Hepatocyte (in vitro differentiated cells): ENCODE results near the gene RABGAP1L. TPM values are rescaled to one million over a fixed set of nuclear protein-coding genes. Genes with fewer than 3 reads are reported as not detected.

Experiments used
- DNase-seq: peaks from one replicate; pipeline ENCODE4 v3.0.0-alpha.2; 2016; ENCODE audit warnings: low spot score
- H2AFZ ChIP-seq: fragments of 200-600 bp; sonication (generic); 2 replicates; pipeline ENCODE4 v1.6.0; 2016; ENCODE audit warnings: antibody characterized with exemption, mild to moderate bottlenecking
- H3K27ac ChIP-seq: fragments of 200-600 bp; sonication (generic); 2 replicates; pipeline ENCODE4 v1.5.1; 2016; ENCODE audit warnings: mild to moderate bottlenecking
- H3K27me3 ChIP-seq: fragments of 200-600 bp; sonication (generic); 2 replicates; pipeline ENCODE4 v1.6.1; 2016
- H3K36me3 ChIP-seq: fragments of 200-600 bp; sonication (generic); replicated peaks from 2 replicates; pipeline ENCODE4 v1.5.1; 2016; ENCODE audit warnings: low read depth; ENCODE audit not compliant: insufficient read depth
- H3K4me1 ChIP-seq: fragments of 200-600 bp; sonication (generic); 2 replicates; pipeline ENCODE4 v1.5.1; 2016; ENCODE audit warnings: mild to moderate bottlenecking, moderate library complexity; ENCODE audit not compliant: insufficient read depth
- H3K4me2 ChIP-seq: fragments of 200-600 bp; sonication (generic); 2 replicates; pipeline ENCODE4 v1.6.0; 2016
- H3K4me3 ChIP-seq: fragments of 200-600 bp; sonication (generic); 2 replicates; pipeline ENCODE4 v1.5.1; 2016; ENCODE audit warnings: mild to moderate bottlenecking
- H3K79me2 ChIP-seq: fragments of 200-600 bp; sonication (generic); 2 replicates; pipeline ENCODE4 v1.6.0; 2017; ENCODE audit warnings: mild to moderate bottlenecking
- H3K9me2 ChIP-seq: fragments of 200-600 bp; sonication (generic); replicated peaks from 2 replicates; pipeline ENCODE4 v1.6.0; 2017; ENCODE audit warnings: mild to moderate bottlenecking; ENCODE audit not compliant: insufficient read depth
- H3K9me3 ChIP-seq: fragments of 200-600 bp; sonication (generic); 2 replicates; pipeline ENCODE4 v1.5.1; 2016; ENCODE audit warnings: low read depth, mild to moderate bottlenecking
- H4K20me1 ChIP-seq: fragments of 200-600 bp; sonication (generic); 2 replicates; pipeline ENCODE4 v1.6.0; 2016; ENCODE audit warnings: mild to moderate bottlenecking; ENCODE audit not compliant: insufficient read depth, poor library complexity, severe bottlenecking
- CTCF ChIP-seq: fragments of 200-600 bp; sonication (generic); IDR thresholded peaks from 2 replicates; pipeline ENCODE4 v1.5.1; 2016; ENCODE audit warnings: antibody characterized with exemption, mild to moderate bottlenecking; ENCODE audit not compliant: poor library complexity
- EZH2 ChIP-seq: fragments of 200-600 bp; sonication (generic); IDR thresholded peaks from 2 replicates; pipeline ENCODE4 v1.6.1; 2016; ENCODE audit warnings: antibody characterized with exemption, mild to moderate bottlenecking, borderline replicate concordance
- EZH2phosphoT487 ChIP-seq: fragments of 200-600 bp; sonication (generic); IDR thresholded peaks from one replicate; pipeline ENCODE4 v1.6.1; 2018; ENCODE audit warnings: antibody characterized with exemption, mild to moderate bottlenecking, low read depth, moderate library complexity; ENCODE audit not compliant: unreplicated experiment, severe bottlenecking
- WGBS: methylation state at CpG from one replicate; pipeline ENCODE4 v1.1.6; 2016; ENCODE audit warnings: low lambda C conversion rate; ENCODE audit errors: missing lambda C conversion rate; 5-methylcytosine and 5-hydroxymethylcytosine counted together
- polyA plus RNA-seq: library from polyadenylated mRNA; unstranded; fragments of >200 nt; fragmentation: Nextera tagmentation; extraction: Ambion mirVana; gene quantifications from 2 replicates; pipeline ENCODE4 v1.2.1, GENCODE V29; 2016
- total RNA-seq: library from RNA; depleted of rRNA; stranded (reverse); fragments of >200 nt; gene quantifications from 2 replicates; pipeline ENCODE4 v1.2.3, GENCODE V29; 2014

The RABGAP1L gene
- total and polyA plus RNA-seq, 2 experiments from 2014 or later: 15.0 to 41.8 TPM

GRCh38 chr1:174217787-174218574 lies 58.7 kb downstream of the RABGAP1L start:
- no peaks in the 10 kb centered on the region for H3K9me2 ChIP-seq
- H2AFZ ChIP-seq: no peak overlapping the region
- peak; percentile 39 for DNase-seq
- H3K36me3 ChIP-seq: no peaks in the 10 kb centered on the region
- no peaks in the 10 kb centered on the region for H3K4me1 ChIP-seq
- H3K27me3 ChIP-seq: no peaks in the 10 kb centered on the region
- no peaks in the 10 kb centered on the region for H3K79me2 ChIP-seq
- WGBS: 48% methylated on average over 4 of the region's 4 CpGs
- peak; percentile 78 for TF ChIP-seq CTCF
- TF ChIP-seq EZH2phosphoT487: no peak
- no peak overlapping the region for H3K4me2 ChIP-seq
- no peaks in the 10 kb centered on the region for H4K20me1 ChIP-seq
- no peak overlapping the region for H3K4me3 ChIP-seq
- no peak overlapping the region for H3K27ac ChIP-seq
- H3K9me3 ChIP-seq: no peaks in the 10 kb centered on the region

GRCh38 chr1:174218983-174219382 lies 59.7 kb downstream of the RABGAP1L start:
- H3K79me2 ChIP-seq: no peaks in the 10 kb centered on the region
- no peaks in the 10 kb centered on the region for H3K9me2 ChIP-seq
- no peaks in the 10 kb centered on the region for H3K4me1 ChIP-seq
- no peaks in the 10 kb centered on the region for H3K27me3 ChIP-seq
- no peak overlapping the region for H3K4me3 ChIP-seq
- TF ChIP-seq EZH2phosphoT487 (no peak), CTCF (no peak), EZH2 (no peak)
- H3K27ac ChIP-seq: no peak overlapping the region
- H3K4me2 ChIP-seq: no peak overlapping the region
- H4K20me1 ChIP-seq: no peaks in the 10 kb centered on the region
- no peaks in the 10 kb centered on the region for H3K36me3 ChIP-seq
- no peak overlapping the region for H2AFZ ChIP-seq
- no peak for DNase-seq
- no peaks in the 10 kb centered on the region for H3K9me3 ChIP-seq

- no peak for DNase-seq
- no peaks in the 10 kb centered on the region for H3K27me3 ChIP-seq
- H3K36me3 ChIP-seq: no peaks in the 10 kb centered on the region
- H3K9me2 ChIP-seq: no peaks in the 10 kb centered on the region
- no peaks in the 10 kb centered on the region for H3K79me2 ChIP-seq
- no peak overlapping the region for H3K27ac ChIP-seq
- 95% methylated on average over 4 of the region's 4 CpGs for WGBS
- H3K4me1 ChIP-seq: no peaks in the 10 kb centered on the region
- TF ChIP-seq CTCF (no peak), EZH2phosphoT487 (no peak), EZH2 (no peak)
- H3K4me3 ChIP-seq: no peak overlapping the region
- H3K4me2 ChIP-seq: no peak overlapping the region
- no peaks in the 10 kb centered on the region for H4K20me1 ChIP-seq
- H3K9me3 ChIP-seq: no peaks in the 10 kb centered on the region
- no peak overlapping the region for H2AFZ ChIP-seq
Observed at GRCh38 chr1:174219606-174220370, 60.5 kb downstream of the RABGAP1L start.
